Immature natural killer cell (primary cell): Measurements from ENCODE around the gene PIWIL1. TPM values are rescaled to one million over a fixed set of nuclear protein-coding genes. Genes with fewer than 3 reads are reported as not detected.

Experiments
- DNase-seq, 3 donors: peaks; one replicate each; pipeline ENCODE4 v3.0.0; 2022; ENCODE audit warnings: mixed read lengths in 1 of 3
- H3K27ac Mint-ChIP-seq, 6 donors: one replicate each; pipeline ENCODE4 v1.8.0; 2020; ENCODE audit warnings: mixed read lengths in 6 of 6, mild to moderate bottlenecking in 5 of 6, inconsistent platforms in 4 of 6, moderate library complexity in 3 of 6
- H3K27me3 Mint-ChIP-seq, 3 donors: one replicate each; pipeline ENCODE4 v1.8.0; 2020 to 2021; ENCODE audit warnings: low read depth in 3 of 3, mild to moderate bottlenecking in 3 of 3, mixed read lengths in 3 of 3, moderate library complexity in 3 of 3, inconsistent platforms in 1 of 3
- H3K36me3 Mint-ChIP-seq, 3 donors: one replicate each; pipeline ENCODE4 v1.8.0; 2020; ENCODE audit warnings: mixed read lengths in 3 of 3, inconsistent platforms in 2 of 3, mild to moderate bottlenecking in 2 of 3
- H3K4me1 Mint-ChIP-seq, 2 donors: one replicate each; pipeline ENCODE4 v1.8.0; 2020; ENCODE audit warnings: inconsistent platforms in 2 of 2, mild to moderate bottlenecking in 2 of 2, mixed read lengths in 2 of 2, moderate library complexity in 1 of 2
- H3K4me3 Mint-ChIP-seq, 5 donors: one replicate each; pipeline ENCODE4 v1.8.0; 2020; ENCODE audit warnings: mild to moderate bottlenecking in 5 of 5, mixed read lengths in 5 of 5, inconsistent platforms in 3 of 5, moderate library complexity in 3 of 5
- H3K9me3 Mint-ChIP-seq, 6 donors: one replicate each; pipeline ENCODE4 v1.8.0; 2020; ENCODE audit warnings: mild to moderate bottlenecking in 6 of 6, mixed read lengths in 6 of 6, inconsistent platforms in 4 of 6, moderate library complexity in 3 of 6
- polyA plus RNA-seq, 3 donors: library from polyadenylated mRNA; unstranded; fragments of 300-500 nt; fragmentation: Illumina TruSeq; gene quantifications; one replicate each; pipeline ENCODE4 v1.2.3, GENCODE V29; 2021

Gene PIWIL1
- polyA plus RNA-seq, 3 donors from 2014 or later: not detected

DNA sequence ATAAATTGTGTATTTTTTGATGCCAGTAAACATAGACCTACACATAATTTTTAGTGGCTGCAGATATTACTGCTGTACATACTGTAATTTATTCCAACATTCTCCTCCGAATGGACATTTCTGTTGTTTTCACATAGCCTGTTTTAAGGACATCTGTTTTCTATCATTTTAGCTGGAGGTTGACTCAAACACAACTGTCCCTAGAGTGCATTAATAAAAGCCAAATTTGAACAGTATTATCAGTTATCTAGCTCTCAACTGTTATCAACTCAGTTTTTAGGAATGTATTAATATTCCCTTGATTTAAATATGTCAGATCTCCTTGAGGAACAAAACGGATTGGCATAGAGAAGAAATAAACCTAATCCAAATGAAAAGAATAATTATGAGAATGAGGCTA is 17.2 kb upstream of the PIWIL1 start:
- Mint-ChIP-seq H3K27me3 (peaks cover 0 to 2% (median 0%) of the 10 kb centered on the region in 3 donors), H3K4me1 (no peaks in the 10 kb centered on the region), H3K36me3 (no peaks in the 10 kb centered on the region), H3K9me3 (peaks cover 0 to 2% (median 0%) of the 10 kb centered on the region in 6 donors), H3K27ac (no peak overlapping the region), H3K4me3 (no peak overlapping the region)
- DNase-seq: no peak

GRCh38 chr12:130322263-130322662 is 15.4 kb upstream of the PIWIL1 start:
- no peak for DNase-seq
- Mint-ChIP-seq H3K9me3 (peaks cover 0 to 2% (median 0%) of the 10 kb centered on the region in 6 donors), H3K4me1 (no peaks in the 10 kb centered on the region), H3K4me3 (no peak overlapping the region), H3K27ac (no peak overlapping the region), H3K27me3 (peaks cover 0 to 4% (median 2%) of the 10 kb centered on the region in 3 donors), H3K36me3 (no peaks in the 10 kb centered on the region)

- no peak for DNase-seq
- no peak overlapping the region for H3K27ac Mint-ChIP-seq
- peaks cover 0 to 10% (median 8%) of the 10 kb centered on the region in 3 donors for H3K27me3 Mint-ChIP-seq
- peaks cover 0 to 5% (median 0%) of the 10 kb centered on the region in 6 donors for H3K9me3 Mint-ChIP-seq
- no peak overlapping the region for H3K4me3 Mint-ChIP-seq
- no peaks in the 10 kb centered on the region for H3K4me1 Mint-ChIP-seq
- no peaks in the 10 kb centered on the region for H3K36me3 Mint-ChIP-seq
These were observed 7.0 kb upstream of the PIWIL1 start for GRCh38 chr12:130330685-130331084.

DNA sequence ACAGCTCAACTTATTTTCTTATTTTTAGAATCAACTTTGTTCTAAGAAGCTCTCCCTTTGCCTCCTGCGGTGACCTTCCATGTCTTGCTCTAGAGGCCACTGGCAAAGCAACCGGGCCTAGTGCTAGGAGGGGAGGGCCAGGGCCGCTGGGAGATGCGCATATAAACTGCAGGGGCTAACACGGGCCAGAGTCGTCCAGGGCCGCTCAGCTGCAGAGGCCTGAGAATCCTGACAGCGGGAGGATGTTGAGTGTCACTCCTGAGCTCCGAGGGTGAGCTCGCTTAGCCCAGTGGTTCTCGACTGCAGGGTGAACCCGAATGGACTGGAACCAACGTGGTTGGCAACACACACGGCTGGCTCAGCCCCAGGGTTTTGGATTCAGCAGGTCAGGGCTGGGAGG is 6.5 kb upstream of the PIWIL1 start:
- Mint-ChIP-seq H3K4me1 (no peaks in the 10 kb centered on the region), H3K27me3 (peaks cover 0 to 10% (median 8%) of the 10 kb centered on the region in 3 donors), H3K27ac (no peak overlapping the region), H3K36me3 (no peaks in the 10 kb centered on the region), H3K9me3 (peaks cover 0 to 5% (median 0%) of the 10 kb centered on the region in 6 donors), H3K4me3 (no peak overlapping the region)
- no peak for DNase-seq

- DNase-seq: no peak
- Mint-ChIP-seq H3K27ac (no peak overlapping the region), H3K36me3 (no peaks in the 10 kb centered on the region), H3K4me3 (no peak overlapping the region), H3K9me3 (peaks cover 0 to 5% (median 0%) of the 10 kb centered on the region in 6 donors), H3K27me3 (peaks cover 0 to 8% (median 5%) of the 10 kb centered on the region in 3 donors), H3K4me1 (no peaks in the 10 kb centered on the region)
These were observed 4.3 kb upstream of the PIWIL1 start for GRCh38 chr12:130333341-130333740.

GRCh38 chr12:130334399-130334798 is 3.3 kb upstream of the PIWIL1 start:
- Mint-ChIP-seq H3K36me3 (no peaks in the 10 kb centered on the region), H3K4me1 (no peaks in the 10 kb centered on the region), H3K9me3 (peaks cover 0 to 5% (median 0%) of the 10 kb centered on the region in 6 donors), H3K4me3 (no peak overlapping the region), H3K27ac (no peak overlapping the region), H3K27me3 (peaks cover 0 to 8% (median 5%) of the 10 kb centered on the region in 3 donors)
- no peak for DNase-seq

DNA sequence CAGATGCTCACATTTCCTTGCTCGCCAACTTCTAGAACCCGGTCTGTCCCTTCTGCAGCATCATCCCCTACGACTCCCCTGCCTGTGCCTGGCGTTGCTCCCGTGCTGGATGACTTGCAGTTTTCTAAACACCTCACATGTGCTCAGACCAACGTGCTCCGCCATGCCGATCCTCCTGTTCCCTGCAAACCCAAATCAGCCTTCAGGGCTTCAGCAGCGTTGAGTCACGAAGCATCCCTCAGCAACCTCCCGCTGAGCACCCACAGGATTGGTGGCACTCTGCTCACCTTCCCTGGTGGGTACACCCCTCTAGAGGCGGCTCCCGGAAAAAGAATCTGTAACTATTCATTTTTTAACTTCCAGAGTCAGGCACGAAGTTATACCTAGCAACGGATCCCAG is 2.8 kb upstream of the PIWIL1 start:
- Mint-ChIP-seq H3K4me1 (peaks cover 0 to 2% of the 10 kb centered on the region in 2 donors), H3K9me3 (peaks cover 0 to 5% (median 0%) of the 10 kb centered on the region in 6 donors), H3K27ac (no peak overlapping the region), H3K36me3 (no peaks in the 10 kb centered on the region), H3K27me3 (peaks cover 2 to 8% (median 8%) of the 10 kb centered on the region in 3 donors), H3K4me3 (no peak overlapping the region)
- DNase-seq: no peak

DNA sequence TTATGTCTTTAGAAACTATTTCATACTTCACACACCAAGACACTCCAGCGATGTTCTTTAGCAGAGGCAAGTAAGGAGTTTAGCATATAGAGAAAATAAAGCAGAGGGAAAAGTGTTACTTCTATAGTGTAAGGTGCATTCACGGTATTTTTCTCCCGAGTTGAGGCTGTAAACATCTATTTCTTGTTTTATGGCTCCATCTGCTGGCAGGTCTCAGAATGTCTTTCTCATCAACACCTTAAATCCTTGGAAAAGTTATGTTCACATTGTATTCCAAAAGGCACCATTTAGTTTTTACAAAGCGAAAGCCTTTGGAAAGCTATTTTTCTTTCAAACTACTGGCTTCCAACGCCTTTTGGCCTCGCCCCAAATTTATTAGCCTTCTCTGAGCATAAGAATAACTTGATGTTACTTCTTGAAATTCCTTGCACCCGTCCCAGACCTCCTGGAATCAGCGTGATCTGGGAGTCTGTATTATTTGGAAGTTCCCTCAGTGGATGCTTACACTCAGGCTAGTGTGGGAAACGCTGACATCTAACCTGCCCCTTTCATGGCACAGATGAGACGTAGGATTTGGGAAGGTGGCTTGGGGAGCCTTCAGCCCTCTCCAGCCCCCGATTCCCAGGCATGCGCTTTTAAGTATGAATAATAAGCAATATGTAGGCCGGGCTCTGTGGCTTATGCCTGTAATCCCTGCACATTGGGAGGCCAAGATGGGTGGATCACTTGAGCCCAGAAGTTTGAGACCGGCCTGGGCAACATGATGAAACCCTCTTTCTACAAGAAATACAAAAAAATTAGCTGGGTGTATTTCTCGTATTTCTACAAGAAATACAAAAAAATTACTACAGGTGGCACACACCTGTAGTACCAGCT is 1.9 kb upstream of the PIWIL1 start:
- Mint-ChIP-seq H3K27me3 (peaks cover 2 to 10% (median 8%) of the 10 kb centered on the region in 3 donors), H3K36me3 (no peaks in the 10 kb centered on the region), H3K4me1 (peaks cover 0 to 3% of the 10 kb centered on the region in 2 donors), H3K4me3 (no peak overlapping the region), H3K9me3 (peaks cover 0 to 5% (median 0%) of the 10 kb centered on the region in 6 donors), H3K27ac (no peak overlapping the region)
- DNase-seq: peak in 2 of 3 donors; percentile 5 to 10

DNA sequence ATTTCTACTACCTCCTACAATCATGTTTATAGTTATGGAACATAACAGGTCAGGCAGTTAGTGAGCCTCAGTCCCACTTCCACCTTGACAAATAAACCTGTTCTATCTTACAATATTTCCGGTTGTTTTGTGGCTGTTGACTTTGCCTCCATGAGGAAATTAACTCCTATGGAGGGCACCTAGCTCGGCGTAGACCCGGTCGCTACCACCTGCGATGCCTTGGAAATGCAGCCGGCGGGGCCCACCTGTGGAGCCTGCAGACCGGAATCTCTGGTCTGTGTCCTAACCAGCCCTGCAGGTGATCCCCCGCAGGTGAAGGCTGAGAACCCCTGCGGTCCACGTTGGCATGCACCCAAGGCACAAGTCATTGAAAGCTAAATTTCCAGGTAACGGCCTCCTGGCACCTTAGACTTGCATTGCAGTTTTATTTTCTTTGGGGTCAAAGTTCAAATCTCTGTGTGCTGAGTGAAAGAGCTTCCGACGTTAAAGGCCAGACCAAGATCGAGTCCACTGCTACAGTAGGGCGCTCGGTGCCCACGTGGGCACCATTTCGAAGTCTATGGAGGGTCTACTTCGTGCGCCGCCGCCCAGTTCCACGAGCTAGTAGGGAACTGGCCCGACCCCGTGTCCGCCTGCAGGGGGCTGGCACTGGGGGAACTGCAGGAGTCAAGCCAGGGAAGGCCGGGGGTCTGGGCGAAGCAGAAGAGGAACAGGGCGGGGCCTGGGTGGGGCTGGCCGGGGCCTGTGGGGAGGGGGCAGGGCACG is 782 bp upstream of the PIWIL1 start:
- Mint-ChIP-seq H3K27me3 (peaks cover 2 to 12% (median 9%) of the 10 kb centered on the region in 3 donors), H3K36me3 (no peaks in the 10 kb centered on the region), H3K27ac (no peak overlapping the region), H3K4me1 (peaks cover 0 to 3% of the 10 kb centered on the region in 2 donors), H3K9me3 (peaks cover 0 to 5% (median 0%) of the 10 kb centered on the region in 6 donors), H3K4me3 (no peak overlapping the region)
- no peak for DNase-seq

DNA sequence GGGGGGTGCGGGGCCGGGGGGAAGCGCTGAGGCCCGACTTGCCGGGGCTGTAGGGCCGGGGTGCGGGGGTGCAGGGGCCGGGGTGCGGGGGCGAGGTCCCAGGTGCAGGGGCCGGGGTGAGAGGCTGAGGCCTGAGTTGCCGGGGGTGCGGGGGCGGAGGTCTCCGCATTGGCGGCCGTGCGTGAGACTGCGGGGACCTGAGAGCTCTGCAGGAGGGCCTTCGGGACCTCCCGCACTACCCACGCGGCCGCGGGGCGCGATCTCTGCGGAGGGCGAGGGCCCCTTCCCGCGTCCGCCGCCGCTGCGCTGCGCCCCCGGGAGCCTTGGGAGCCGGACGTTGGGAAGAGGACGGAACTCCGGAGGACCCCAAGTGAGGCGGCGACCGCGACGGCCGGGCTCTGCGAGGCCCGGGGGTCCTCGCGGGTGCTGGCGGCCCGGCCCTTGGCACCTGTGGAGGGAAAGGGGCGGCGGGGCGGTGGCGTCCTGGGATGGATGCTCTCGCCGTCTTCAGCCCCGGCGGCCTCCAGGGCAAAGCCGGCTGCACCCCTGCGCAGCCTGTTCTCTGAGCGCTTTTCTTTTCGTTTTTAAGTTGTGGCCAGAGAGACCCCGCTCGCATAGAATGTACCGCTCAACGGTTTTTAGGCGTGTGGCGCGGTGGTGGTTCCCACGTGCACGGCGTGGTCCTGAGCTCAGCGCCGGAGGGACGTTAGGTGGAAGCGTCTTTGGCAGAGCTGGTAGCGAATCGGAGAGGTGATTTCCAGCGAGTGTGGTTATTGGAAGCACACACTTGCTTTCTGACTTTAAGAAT is 1.3 kb downstream of the PIWIL1 start:
- peaks cover 2 to 12% (median 8%) of the 10 kb centered on the region in 3 donors for H3K27me3 Mint-ChIP-seq
- H3K27ac Mint-ChIP-seq: no peak overlapping the region
- peaks cover 0 to 3% of the 10 kb centered on the region in 2 donors for H3K4me1 Mint-ChIP-seq
- DNase-seq: no peak
- H3K36me3 Mint-ChIP-seq: no peaks in the 10 kb centered on the region
- no peaks in the 10 kb centered on the region for H3K9me3 Mint-ChIP-seq
- H3K4me3 Mint-ChIP-seq: no peak overlapping the region

GRCh38 chr12:130339951-130340350 is 2.3 kb downstream of the PIWIL1 start:
- Mint-ChIP-seq H3K4me1 (peaks cover 0 to 3% of the 10 kb centered on the region in 2 donors), H3K27me3 (peaks cover 2 to 9% (median 8%) of the 10 kb centered on the region in 3 donors), H3K4me3 (no peak overlapping the region), H3K36me3 (no peaks in the 10 kb centered on the region), H3K27ac (no peak overlapping the region), H3K9me3 (no peaks in the 10 kb centered on the region)
- no peak for DNase-seq

- no peak overlapping the region for H3K4me3 Mint-ChIP-seq
These were observed 4.8 kb downstream of the PIWIL1 start for GRCh38 chr12:130342442-130342841.

GRCh38 chr12:130342842-130343241 is 5.2 kb downstream of the PIWIL1 start:
- Mint-ChIP-seq H3K27ac (no peak overlapping the region), H3K9me3 (no peaks in the 10 kb centered on the region), H3K36me3 (no peaks in the 10 kb centered on the region), H3K27me3 (peaks cover 2 to 9% (median 5%) of the 10 kb centered on the region in 3 donors), H3K4me3 (no peak overlapping the region), H3K4me1 (peaks cover 0 to 3% of the 10 kb centered on the region in 2 donors)
- no peak for DNase-seq

More at GRCh38 chr12:130342442-130342841, 4.8 kb downstream of the PIWIL1 start:
- H3K4me1 Mint-ChIP-seq: peaks cover 0 to 3% of the 10 kb centered on the region in 2 donors
- no peak for DNase-seq
- H3K27ac Mint-ChIP-seq: no peak overlapping the region
- no peaks in the 10 kb centered on the region for H3K9me3 Mint-ChIP-seq
- H3K36me3 Mint-ChIP-seq: no peaks in the 10 kb centered on the region
- peaks cover 2 to 9% (median 5%) of the 10 kb centered on the region in 3 donors for H3K27me3 Mint-ChIP-seq
